HG03103 (cell line): ENCODE measurements around the gene ARSI.

Experiments used
- ATAC-seq: cut with Tn5 transposase; IDR thresholded peaks from one replicate; pipeline ENCODE4 v1.9.1; 2021; ENCODE audit warnings: low read depth; ENCODE audit not compliant: unreplicated experiment

Gene ARSI

DNA sequence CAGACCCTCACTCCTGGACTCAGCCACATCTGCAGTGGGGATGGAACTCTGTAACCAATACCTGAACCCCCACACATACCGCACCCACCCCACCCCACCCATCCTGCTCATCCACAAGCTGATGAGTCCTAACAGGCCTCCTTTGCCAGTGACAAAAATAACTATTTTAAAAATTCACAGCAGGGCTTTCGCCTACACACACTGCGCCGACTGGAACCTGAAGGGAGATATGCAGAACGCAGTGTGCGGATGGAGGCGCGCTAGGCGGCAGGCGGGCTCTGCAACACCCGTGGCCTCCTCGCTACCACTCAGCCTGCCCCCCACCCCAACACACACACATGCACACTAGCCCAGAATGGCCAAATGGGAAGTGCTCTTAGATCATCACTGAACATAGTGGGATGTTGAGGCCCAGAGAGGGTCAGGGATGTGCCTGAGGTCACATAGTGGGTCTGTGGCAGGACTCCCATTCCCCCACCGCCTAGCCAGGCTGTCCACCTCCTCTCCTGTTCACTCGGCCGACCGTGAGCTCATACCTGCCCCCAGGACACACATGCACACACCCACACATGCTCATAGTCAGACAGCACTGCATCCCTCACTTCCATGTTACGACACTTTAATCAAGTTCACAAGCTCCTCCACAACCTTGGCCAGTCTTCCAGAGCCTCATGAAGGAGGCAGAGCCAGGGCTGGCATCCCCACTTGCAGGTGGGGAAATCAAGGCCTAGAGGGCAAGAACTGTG lies 6.8 kb downstream of the ARSI start:
- no peak for ATAC-seq

DNA sequence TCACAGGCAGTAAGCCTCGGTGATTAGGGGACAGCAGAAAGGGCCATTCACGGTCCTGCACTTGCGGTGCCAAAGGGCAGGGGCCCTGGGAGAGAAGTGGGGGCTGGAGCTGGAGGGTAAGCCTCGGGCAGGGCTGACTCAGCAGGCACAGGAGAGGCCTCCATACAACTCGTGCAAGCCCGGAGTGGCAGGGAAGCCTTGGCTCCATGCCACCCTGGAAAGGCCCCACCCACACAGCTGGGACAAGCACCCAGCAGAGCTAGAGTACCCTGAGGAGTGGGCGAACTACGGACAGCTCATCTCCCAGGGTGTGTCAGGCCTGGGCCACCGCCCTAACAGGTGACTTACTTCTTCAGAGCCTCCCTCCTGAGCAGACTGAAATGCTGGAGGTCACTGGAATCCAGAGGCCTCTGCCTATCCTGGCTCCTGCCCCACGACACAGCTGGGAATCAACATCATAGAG lies 7.5 kb downstream of the ARSI start:
- ATAC-seq: no peak

DNA sequence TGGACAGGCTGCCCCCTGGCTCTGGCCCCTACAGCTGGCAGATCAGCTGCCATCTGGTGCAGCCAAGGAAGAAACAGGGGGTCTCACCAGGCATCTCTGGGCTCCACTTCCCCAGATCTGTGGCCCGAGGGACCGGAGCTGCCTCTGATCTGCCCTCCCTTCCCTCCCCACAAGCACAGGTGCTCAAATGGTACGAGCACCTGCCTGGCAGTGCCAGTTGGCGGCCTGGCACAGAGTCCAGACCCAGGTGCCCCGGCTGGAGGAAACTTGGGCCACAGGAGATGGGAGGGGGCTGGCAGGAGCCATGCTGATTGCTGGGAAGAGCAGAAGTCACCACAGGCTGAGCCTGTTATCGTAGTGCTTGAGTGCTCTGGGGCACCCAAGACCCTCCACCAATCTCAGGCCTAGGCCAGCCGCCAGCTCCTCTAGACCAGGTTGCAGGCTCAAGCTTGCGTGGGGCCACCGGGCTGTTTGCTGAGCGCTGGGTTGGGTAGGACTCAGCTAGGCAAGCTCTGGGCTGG lies 8.1 kb downstream of the ARSI start:
- no peak for ATAC-seq

DNA sequence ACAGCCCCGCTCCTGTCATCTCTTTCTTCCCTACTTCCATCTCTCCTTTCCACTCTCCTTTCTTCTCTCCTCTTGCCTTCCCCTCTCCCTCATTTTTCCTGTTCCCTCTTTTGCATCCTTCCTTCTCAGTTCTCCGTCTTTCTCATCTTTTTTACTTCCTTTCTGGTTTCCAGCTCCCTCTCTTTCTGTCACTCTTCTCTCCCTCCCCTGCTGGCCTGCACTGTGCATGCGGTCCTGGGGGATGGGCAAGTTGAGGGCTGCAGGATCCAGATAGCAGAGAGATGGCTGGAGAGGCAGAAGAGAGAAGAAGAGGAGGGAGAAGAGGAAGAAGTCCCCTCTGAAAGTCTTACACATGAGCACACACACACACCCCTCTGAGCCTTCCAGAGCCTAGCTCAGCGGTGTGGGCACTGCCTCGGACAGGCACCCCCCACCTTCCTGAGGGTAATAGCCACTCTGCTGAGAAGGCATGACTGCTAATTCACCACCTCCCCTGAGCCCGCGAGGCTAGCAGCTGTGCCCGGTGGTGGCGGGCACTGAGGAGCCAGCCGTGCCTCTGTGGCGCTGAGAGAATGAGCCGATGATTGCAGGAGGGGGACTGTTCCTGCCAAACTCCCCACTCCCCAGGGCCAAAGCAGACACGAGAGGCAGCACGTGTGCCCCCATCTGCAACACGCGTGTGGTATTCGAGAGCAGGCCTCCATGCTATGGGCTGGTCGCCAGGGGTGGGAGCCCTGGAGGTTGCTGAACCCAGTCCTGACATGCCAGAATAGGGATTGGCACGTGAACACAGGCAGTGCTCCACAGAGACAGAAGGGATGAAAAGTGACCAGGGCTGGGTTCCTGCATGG lies 9.4 kb downstream of the ARSI start:
- no peak for ATAC-seq

DNA sequence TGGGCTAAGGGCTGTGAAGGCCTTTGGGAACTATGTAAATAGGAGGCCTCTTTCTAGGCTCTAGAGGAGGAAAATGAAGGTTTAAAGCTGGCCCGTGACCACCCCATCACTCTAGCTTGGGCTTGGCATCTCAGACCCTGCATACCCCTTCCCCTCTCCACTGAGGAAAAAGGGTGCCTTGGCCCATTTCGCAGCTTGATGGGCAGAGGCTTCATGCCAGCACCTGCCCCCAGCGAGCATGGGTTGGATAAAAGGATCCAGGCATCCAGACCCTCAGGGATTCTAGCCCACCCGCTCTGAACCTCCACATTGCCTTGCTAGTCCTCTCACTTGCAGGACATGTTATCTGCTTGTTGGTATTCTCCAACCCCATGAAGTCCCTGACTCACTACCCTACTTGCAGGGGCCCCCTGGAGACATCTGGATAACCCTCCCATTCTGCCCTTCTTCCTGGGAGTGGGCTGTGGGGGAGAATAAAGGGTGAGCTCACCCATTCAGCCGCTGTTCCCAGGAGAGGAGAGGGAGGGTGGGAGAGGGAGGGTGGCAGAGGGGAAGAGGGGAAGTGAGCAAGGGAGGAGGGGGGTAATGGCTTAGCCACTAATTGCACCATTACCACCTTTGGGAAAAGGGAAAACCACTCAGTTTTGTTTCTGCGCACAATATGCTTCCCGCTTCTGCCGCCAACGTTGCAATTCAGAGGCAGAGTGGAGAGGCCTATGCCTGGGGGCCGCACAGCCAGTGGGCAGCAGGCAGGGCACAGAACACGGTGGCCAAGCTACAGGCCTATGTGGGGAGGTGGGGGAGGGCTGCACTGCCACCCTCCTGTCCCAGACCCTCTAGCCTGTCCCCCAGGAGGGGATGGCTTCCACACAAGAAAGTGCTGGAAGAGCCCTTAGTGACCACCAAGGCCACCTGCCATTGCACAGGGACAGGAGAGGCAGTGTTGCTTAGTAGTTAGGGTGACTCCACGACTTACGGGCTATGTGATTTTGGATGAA lies 11.0 kb downstream of the ARSI start:
- no peak for ATAC-seq

DNA sequence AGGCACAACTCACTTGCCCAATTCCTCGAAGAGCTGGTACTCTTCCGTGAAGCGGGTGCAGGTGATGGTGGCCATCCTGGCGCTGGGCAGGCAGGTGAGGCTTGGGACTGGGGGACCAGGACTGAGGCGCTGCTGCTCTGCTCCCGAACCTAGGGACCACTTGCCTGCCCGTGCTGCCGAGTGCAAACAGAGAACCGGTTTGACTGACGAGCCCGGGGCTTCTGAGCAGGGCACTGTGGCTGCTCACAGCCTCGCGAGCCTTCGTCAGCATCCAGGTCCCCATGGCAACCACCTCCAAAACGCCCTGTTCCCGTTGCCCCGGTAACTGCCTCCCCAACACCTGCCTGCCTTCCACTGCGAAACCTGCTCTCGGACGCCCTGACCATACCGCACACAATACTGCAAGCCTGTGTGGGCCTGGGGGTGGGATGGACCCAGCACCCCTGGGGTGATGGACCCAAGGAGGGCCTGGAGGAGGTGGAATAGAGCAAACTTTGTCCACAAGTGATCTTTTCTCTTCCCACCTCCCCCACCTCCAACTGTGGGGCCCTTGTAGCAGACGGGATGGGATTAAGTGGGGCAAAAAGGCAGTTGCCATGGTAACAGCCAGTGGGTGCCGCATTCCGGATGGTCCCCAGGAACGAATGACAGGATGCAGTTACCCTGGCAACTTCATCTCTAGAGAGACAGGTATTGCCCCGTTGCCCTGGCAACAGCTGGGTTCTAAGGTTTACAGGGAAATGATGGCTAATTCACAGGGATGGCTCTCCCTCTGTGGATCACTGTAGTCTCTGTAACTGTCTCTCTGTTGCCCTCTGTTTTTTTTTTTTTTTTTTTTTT lies 12.9 kb downstream of the ARSI start, which contains the start of gene CAMK2A:
Gene CAMK2A, minus strand, starts transcription at position 223 of the 840 bp plus-strand sequence. Its CDS starts 148 bp downstream, at position 75.
- no peak for ATAC-seq

DNA sequence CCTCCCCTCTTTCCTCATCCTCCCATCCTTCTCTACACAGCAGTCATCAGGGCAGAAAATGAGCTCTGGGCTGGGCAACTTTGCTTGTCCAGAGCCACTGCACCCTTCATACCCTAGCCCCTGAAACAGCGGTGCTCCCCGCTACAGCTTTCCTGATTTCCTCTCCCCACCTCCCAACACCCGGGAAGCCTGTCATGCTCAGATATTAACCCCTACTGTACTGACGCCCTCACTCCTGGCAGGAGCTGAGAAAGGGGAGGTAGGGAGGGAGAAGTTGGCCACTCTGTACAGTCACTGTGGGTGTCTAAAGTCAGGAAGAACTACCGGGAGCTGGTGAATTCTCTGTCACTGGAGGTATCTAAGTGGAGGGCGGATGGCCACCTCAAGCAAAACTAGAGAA lies 13.9 kb downstream of the ARSI start:
- no peak for ATAC-seq

DNA sequence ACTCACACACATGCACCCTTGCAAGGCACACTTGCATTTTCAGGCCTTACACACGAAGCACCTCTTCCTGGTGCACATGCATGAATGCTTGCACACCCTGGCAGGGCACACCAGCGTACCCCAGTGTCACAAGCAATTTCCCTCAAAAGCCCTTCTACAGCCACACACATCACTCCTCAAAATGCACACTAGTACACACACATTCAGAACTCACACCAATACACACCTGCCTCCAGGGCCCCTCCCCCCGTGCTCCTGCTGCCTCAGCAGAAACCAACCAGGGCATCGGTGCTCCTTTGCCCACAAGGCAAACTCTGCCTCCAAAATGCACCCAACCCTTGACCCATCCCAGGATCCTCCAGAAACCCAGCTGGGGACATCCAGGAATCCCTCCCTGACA lies 14.3 kb downstream of the ARSI start:
- ATAC-seq: no peak

DNA sequence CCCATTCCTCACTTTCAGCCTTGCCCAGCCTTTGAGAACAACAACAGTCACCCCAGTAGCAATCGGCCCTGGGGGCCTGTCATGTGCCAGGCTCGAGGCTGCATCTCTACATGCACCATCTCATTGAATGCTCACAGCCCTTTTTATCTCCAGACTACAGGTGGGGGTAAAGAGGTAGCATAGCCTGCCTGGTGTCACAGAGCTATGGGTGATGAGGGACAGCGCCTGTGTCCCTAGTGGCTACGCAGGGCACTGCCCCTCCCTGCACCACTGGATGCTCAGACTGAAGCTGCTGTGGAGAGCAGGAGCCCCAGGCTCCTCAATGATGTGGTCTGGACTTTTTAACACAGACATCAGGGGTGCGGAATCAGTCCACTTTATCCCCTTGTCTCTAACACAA lies 15.9 kb downstream of the ARSI start:
- ATAC-seq: no peak

DNA sequence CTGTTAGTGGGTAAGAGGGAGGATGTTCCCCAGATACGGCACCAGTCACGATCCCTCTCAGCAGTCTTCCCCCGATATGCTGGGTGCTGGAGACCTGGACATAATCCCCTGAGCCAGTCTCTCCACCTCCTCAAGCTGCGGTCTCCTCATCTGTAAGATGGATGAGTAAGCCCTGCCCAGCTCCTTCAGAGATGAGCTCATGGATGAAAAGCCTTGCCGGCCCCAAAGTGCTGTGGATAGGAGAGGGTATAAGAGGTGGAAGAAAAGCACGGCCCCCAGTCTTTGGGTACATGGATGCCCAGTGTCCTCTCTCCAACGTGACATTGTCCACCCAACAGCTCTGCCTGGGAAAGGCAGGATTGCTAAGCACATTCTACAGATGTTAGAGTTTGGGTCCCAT lies 17.6 kb downstream of the ARSI start:
- no peak for ATAC-seq

DNA sequence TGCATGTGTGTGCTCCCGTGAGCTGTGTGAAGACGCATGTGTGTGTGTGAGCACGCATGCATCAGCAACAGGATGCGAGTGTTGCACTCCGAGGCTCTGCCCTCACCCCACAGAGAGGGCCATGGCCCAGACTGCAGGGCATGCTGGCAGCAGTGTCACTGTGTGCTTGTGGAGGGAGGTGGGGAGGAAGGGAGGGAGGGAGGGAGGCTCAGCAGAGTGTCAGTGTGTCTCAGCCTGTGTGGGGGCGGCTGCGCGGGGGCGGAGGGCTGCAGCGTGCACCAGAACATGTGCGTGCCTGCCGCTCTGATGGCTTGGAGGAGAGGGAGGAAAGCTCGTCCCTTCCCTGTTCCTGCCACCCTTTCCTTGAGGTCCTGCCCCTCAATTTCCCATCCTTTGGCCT lies 18.4 kb downstream of the ARSI start:
- no peak for ATAC-seq

DNA sequence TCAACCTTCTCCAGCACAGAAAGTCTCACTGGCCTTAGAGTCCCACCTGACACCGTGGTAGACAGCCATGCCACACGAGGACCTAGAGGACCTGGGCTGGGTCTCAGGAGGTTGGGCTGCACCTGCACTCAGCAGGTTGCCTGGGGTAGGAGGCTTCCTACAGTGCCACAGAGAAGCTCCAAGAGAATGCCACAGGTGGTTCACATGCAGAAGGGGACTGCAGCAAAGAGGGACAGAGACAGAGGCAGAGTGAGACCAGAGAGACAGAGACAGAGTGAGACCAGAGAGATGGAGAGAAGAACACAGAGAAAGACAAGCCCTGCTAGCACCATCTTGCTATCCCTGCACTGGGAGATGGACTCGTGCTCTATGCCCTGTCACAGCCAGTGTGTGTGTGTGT lies 18.8 kb downstream of the ARSI start:
- ATAC-seq: no peak

DNA sequence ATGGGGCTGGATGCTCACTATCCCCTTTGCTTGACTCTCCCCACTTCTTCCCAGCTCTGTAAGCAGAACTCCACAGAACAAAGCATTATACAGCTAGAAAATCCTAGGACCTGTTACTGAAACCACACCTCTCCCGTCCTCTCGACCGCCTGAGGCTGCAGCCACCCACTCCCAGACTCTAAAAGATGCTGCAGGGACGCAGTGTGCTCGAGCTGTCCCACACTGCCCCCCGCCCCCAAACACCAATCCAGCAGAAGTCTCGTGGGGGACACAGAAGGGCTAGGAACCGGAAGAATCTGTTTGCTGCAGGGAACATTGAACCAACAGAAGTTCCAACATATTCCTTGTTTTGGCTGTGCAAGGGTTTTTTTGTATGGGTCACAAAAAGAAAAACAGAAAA lies 20.7 kb downstream of the ARSI start:
- no peak for ATAC-seq

DNA sequence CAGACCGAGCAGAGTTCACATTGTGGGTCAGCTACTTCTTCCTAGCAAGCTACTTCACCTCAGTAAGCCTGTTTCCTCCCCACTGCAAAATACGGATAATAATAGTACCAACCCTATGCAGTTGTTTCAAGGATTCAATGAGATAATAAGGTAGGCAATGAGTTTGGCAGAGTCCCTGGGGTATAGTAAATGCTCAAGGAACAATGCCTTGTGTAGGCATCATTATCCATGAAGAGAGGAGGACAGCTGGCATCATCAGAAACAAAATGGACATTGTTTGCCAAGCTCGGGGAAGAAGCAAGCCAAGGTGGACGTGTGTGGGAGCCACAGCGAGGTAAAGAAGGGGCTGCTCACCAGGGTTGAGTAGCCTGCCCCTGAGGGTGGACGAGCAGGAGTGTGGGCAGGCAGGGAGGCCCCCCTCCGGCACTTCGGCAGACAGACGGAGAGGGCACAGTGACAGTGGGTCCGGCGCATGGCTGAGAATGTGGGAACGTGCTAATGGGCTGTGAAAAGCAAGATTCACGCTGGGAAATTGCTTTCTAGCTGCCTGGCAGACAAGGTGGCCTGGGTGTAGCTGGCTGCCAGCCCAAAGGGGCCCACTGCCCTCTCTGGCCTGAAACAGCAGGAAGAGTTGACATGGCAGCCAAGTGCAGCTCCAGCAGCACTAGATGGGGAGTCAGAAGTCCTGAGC lies 23.2 kb downstream of the ARSI start:
- no peak for ATAC-seq

DNA sequence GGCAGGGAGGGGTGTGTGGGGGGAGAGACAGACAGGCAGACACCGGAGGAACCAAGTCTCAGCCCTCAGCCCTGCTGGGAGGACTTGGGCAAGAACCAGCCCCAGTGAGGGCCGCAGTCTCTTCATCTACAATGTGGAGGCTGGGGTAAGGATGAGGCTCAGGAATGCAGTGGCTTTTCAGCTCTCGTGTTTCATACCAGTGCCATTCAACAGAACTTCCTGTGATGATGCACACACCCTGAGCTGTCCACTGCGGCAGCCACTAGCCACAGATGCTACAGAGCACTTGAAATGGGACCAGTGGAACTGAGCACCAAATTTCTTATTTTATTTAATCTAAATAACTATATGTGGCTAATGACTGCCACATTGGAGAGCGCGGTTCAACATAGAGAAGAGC lies 23.8 kb downstream of the ARSI start:
- ATAC-seq: no peak

DNA sequence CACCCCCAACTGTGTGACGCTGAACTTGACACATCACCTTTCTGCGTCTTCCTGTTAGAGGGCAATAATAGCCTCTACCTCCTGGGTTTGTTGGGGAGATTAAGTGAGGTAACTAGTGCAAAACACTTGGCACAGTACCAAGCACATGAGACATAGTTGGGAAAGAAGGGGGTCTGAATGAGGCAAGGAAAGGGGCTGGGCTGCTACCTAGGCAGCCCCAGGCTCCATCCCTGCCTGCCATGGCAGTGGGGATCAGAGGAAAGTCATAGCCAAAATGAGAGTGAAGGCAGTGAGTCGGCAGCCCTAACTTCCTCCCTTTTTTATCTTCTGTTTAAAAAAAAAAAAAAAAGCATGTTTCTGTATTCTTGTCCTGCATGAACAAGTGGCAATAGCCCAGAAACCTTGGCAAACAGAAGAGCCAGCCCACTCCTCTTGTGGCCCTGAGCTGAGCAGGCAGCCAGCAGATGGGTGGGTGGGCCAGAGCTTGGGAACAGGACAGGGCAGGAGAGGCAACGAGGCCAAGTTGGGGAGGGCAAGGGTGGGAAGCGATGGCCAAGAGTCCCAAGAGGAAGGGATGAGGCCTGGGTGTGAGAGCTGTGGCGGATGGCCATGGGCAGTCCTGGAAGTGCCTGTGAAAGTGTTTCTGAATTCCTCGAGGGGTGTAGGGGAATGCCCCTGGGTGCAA lies 24.5 kb downstream of the ARSI start:
- ATAC-seq: no peak

DNA sequence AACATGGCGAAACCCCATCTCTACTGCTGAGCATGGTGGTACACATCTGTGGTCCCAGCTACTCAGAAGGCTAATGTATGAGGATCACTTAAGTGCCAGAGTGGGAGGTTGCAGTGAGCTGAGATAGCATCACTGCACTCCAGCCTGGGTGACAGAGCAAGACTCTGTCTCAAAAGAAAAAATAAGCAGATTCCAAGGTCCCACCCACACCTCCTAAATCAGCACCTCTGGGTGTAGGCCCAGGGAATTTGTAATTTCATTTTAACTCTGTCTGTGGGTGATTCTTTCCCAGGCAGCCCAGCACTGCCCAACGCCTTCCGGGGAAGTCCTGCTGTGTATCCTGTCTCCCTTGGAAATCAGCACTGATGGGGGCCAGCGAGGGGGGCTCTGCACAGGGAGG lies 25.7 kb downstream of the ARSI start:
- no peak for ATAC-seq

DNA sequence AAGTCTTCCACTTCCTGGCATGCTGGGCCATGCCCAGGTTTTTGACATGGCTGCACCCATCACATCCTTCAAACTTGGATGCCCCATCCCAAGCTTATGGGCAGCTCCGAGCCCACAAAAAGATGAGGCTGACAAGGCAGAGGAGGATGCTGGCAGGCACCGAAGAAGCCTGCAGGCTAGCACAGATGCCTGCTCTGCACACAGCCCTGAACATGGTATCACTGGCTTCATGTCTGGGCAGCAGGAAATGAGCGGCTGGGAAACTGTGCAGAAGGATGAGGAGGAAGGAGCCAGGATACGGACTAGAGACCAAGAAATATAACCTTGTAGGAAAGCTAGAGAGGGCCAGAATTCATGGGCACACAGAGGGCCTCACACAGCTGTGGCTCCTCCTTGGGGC lies 27.9 kb downstream of the ARSI start:
- ATAC-seq: no peak
